ENCODE measurements around the gene TNFAIP3. TPM values are rescaled to one million over a fixed set of nuclear protein-coding genes. Genes with fewer than 3 reads are reported as not detected.

The TNFAIP3 gene
- total and polyA plus RNA-seq, 2 of the 4 experiments (the other 2 are of a cell fraction), result 5.0 to 14.2 TPM

DNA sequence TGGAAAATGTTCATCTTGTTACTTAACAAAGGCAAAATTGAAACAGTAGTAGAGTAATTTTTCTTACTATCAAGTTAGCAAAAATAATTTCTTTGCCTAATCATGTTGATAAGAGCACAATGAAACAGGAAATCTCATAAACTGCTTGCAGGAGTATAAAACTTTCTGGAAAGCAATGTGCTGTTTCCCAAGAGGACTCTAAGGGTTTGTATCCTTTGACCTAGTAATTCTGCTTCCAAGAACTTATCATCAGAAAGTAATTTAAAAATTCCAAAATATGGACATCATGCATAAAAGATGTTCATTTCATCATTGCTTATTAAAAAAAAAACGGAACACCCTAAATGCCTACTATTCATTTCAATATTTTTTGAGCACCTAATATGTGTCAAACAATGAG, 46.1 kb upstream of the TNFAIP3 start:
- no peak overlapping the region for H2AFZ ChIP-seq (replicated peaks; ENCODE audit: low read length, poor library complexity)
- H2AK5ac ChIP-seq (ENCODE audit: low read depth, low read length), result no peak overlapping the region
- H3K27me3 ChIP-seq (ENCODE audit: control insufficient read depth, insufficient read depth, low read length), result no peaks in the 10 kb centered on the region
- H3K4me2 ChIP-seq (ENCODE audit: low read depth, low read length), result no peak overlapping the region
- ChIA-PET POLR2A (ENCODE audit: unreplicated experiment) (no interaction called here), CTCF (interaction anchor here (0.7 kb wide), 1 partner anchor 662 kb away, joined by 3 read pairs; no protein-coding TSS in a partner anchor)
- H3K79me1 ChIP-seq (ENCODE audit: low read depth in 1 of 2, low read length in 2 of 2), result no peaks in the 10 kb centered on the region
- H4K91ac ChIP-seq (ENCODE audit: insufficient read depth, low read depth, low read length), result no peak overlapping the region
- no peak overlapping the region for H2BK5ac ChIP-seq (ENCODE audit: low read depth, low read length, poor library complexity, severe bottlenecking)
- no peak overlapping the region for H2BK15ac ChIP-seq (ENCODE audit: low read depth, low read length)
- H3K27ac ChIP-seq (ENCODE audit: insufficient read depth, low read length), result no peak overlapping the region
- peaks cover 9% of the 10 kb centered on the region for H3K9me1 ChIP-seq (ENCODE audit: insufficient read depth, low read length)
- no peak overlapping the region for H3K4ac ChIP-seq (ENCODE audit: low read depth, low read length)
- no peak overlapping the region for H3K18ac ChIP-seq (ENCODE audit: low read depth, low read length)
- H3K23ac ChIP-seq (ENCODE audit: low read depth, low read length), result no peak overlapping the region
- ATAC-seq (ENCODE audit: low read depth), result no peak; the same call in 1 of the 2 replicates
- H4K20me1 ChIP-seq (ENCODE audit: insufficient read depth, low read length), result no peaks in the 10 kb centered on the region
- H2BK120ac ChIP-seq (ENCODE audit: low read depth, low read length), result no peak overlapping the region
- no peak overlapping the region for H4K5ac ChIP-seq (ENCODE audit: low read depth, low read length)
- no peak overlapping the region for H2BK20ac ChIP-seq (ENCODE audit: low read depth, low read length)
- H3K9me3 ChIP-seq (ENCODE audit: control insufficient read depth, insufficient read depth, low read length), result no peaks in the 10 kb centered on the region
- H3K4me1 ChIP-seq (ENCODE audit: control insufficient read depth, insufficient read depth, low read length), result peaks cover 9% of the 10 kb centered on the region
- BruUV-seq (replicated peaks), result no TSS peak
- no peak overlapping the region for H3K4me3 ChIP-seq (ENCODE audit: insufficient read depth, low read depth, low read length)
- H3K14ac ChIP-seq (replicated peaks; ENCODE audit: low read depth, low read length), result no peak overlapping the region
- in situ Hi-C loops (cut with MboI; ENCODE audit: low sequenced_read_pairs), result no loop called here
- intact Hi-C loops (cut with micrococcal nuclease), result no loop called here
- TF ChIP-seq MAZ (IDR thresholded peaks at IDR 0.05; ENCODE audit: borderline replicate concordance, low read depth, low read length) (no peak), NFE2L2 (IDR thresholded peaks at IDR 0.05; ENCODE audit: low read depth, low read length) (no peak), POLR2A (IDR thresholded peaks at IDR 0.05; ENCODE audit: low read depth, low read length) (no peak), RFX5 (IDR thresholded peaks at IDR 0.05; ENCODE audit: low read depth, low read length) (no peak), MXI1 (IDR thresholded peaks at IDR 0.05; ENCODE audit: borderline replicate concordance, low read depth, low read length) (no peak), RCOR1 (IDR thresholded peaks at IDR 0.05; ENCODE audit: insufficient replicate concordance, low read length) (no peak), MAFK (IDR thresholded peaks at IDR 0.05; ENCODE audit: low read depth, low read length) (no peak), BHLHE40 (IDR thresholded peaks at IDR 0.05; ENCODE audit: low read depth, low read length) (no peak), CEBPB (IDR thresholded peaks at IDR 0.05; ENCODE audit: low read depth, low read length) (no peak), SMC3 (IDR thresholded peaks at IDR 0.05; ENCODE audit: low read depth, low read length) (no peak), CHD1 (IDR thresholded peaks at IDR 0.05; ENCODE audit: low read depth, low read length) (no peak), FOS (IDR thresholded peaks at IDR 0.05; ENCODE audit: low read depth, low read length) (no peak), RAD21 (IDR thresholded peaks at IDR 0.05; ENCODE audit: low read length) (no peak)
- TF ChIP-seq, protein P1, sequence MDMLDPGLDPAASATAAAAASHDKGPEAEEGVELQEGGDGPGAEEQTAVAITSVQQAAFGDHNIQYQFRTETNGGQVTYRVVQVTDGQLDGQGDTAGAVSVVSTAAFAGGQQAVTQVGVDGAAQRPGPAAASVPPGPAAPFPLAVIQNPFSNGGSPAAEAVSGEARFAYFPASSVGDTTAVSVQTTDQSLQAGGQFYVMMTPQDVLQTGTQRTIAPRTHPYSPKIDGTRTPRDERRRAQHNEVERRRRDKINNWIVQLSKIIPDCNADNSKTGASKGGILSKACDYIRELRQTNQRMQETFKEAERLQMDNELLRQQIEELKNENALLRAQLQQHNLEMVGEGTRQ (IDR thresholded peaks at IDR 0.05; ENCODE audit: low read depth, low read length), result no peak
- TF ChIP-seq, protein P2, sequence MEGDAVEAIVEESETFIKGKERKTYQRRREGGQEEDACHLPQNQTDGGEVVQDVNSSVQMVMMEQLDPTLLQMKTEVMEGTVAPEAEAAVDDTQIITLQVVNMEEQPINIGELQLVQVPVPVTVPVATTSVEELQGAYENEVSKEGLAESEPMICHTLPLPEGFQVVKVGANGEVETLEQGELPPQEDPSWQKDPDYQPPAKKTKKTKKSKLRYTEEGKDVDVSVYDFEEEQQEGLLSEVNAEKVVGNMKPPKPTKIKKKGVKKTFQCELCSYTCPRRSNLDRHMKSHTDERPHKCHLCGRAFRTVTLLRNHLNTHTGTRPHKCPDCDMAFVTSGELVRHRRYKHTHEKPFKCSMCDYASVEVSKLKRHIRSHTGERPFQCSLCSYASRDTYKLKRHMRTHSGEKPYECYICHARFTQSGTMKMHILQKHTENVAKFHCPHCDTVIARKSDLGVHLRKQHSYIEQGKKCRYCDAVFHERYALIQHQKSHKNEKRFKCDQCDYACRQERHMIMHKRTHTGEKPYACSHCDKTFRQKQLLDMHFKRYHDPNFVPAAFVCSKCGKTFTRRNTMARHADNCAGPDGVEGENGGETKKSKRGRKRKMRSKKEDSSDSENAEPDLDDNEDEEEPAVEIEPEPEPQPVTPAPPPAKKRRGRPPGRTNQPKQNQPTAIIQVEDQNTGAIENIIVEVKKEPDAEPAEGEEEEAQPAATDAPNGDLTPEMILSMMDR (conservative IDR thresholded peaks at IDR 0.05; ENCODE audit: low read depth, low read length), result no peak
- TF ChIP-seq, protein P3, sequence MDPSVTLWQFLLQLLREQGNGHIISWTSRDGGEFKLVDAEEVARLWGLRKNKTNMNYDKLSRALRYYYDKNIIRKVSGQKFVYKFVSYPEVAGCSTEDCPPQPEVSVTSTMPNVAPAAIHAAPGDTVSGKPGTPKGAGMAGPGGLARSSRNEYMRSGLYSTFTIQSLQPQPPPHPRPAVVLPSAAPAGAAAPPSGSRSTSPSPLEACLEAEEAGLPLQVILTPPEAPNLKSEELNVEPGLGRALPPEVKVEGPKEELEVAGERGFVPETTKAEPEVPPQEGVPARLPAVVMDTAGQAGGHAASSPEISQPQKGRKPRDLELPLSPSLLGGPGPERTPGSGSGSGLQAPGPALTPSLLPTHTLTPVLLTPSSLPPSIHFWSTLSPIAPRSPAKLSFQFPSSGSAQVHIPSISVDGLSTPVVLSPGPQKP (IDR thresholded peaks at IDR 0.05; ENCODE audit: borderline replicate concordance, low read depth, low read length), result no peak
- no peak overlapping the region for H3K56ac ChIP-seq (ENCODE audit: extremely low read depth, insufficient read depth, low read length)
- WGBS, 2 experiments (ENCODE audit: extremely low coverage in 2 of 2, insufficient read length in 1 of 2), result no CpG with 5 or more reads among the region's 1 CpG
- peak; percentile 23 for DNase-seq
- dilution Hi-C loops (cut with HindIII; ENCODE audit: low sequenced_read_pairs, unreplicated experiment), result no loop called here
- H4K8ac ChIP-seq (ENCODE audit: low read depth in 2 of 2, low read length in 2 of 2), result no peak overlapping the region
- no peak overlapping the region for H2AK9ac ChIP-seq (replicated peaks; ENCODE audit: low read depth, low read length, poor library complexity)
- no peaks in the 10 kb centered on the region for H3K36me3 ChIP-seq (ENCODE audit: control insufficient read depth, insufficient read depth, low read length)
- no peak overlapping the region for H3K9ac ChIP-seq (ENCODE audit: low read depth, low read length)
